Measurements from ENCODE around the gene TJP2. TPM values are rescaled to one million over a fixed set of nuclear protein-coding genes. Genes with fewer than 3 reads are reported as not detected.
"Not testable (repeated sequence)": the region's sequence is repeated elsewhere in the genome, so short reads cannot be mapped to it uniquely, and the experiment has no call there.

TJP2 gene
- total and polyA plus RNA-seq, 2 donors from 2014 or later = 35.9 to 148 TPM

- no peak for DNase-seq
- Histone ChIP-seq H3K4me1 (ENCODE audit: control insufficient read depth in 2 of 3, insufficient read depth in 2 of 3, low read depth in 1 of 3, low read length in 3 of 3) (peaks cover 0 to 7% (median 0%) of the 10 kb centered on the region in 3 donors), H3K4me3 (ENCODE audit: low read length in 3 of 3) (no peak overlapping the region), H3K36me3 (ENCODE audit: control insufficient read depth in 2 of 3, insufficient read depth in 3 of 3, low read length in 3 of 3) (no peaks in the 10 kb centered on the region), H3K27me3 (ENCODE audit: control insufficient read depth, insufficient read depth, low read length) (no peaks in the 10 kb centered on the region), H3K9ac (ENCODE audit: low read length in 3 of 3) (no peak overlapping the region), H3K27ac (ENCODE audit: low read depth in 2 of 2, low read length in 2 of 2) (no peak overlapping the region), H3K9me3 (ENCODE audit: control insufficient read depth in 2 of 3, insufficient read depth in 1 of 3, low read length in 3 of 3) (no peaks in the 10 kb centered on the region)
- FAIRE-seq = no peak
- TF ChIP-seq, protein P1, sequence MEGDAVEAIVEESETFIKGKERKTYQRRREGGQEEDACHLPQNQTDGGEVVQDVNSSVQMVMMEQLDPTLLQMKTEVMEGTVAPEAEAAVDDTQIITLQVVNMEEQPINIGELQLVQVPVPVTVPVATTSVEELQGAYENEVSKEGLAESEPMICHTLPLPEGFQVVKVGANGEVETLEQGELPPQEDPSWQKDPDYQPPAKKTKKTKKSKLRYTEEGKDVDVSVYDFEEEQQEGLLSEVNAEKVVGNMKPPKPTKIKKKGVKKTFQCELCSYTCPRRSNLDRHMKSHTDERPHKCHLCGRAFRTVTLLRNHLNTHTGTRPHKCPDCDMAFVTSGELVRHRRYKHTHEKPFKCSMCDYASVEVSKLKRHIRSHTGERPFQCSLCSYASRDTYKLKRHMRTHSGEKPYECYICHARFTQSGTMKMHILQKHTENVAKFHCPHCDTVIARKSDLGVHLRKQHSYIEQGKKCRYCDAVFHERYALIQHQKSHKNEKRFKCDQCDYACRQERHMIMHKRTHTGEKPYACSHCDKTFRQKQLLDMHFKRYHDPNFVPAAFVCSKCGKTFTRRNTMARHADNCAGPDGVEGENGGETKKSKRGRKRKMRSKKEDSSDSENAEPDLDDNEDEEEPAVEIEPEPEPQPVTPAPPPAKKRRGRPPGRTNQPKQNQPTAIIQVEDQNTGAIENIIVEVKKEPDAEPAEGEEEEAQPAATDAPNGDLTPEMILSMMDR (IDR thresholded peaks at IDR 0.05; ENCODE audit: borderline replicate concordance, extremely low read depth, insufficient read depth) = no peak
- intact Hi-C loops (cut with DNase I) = no loop called here
Measured at GRCh38 chr9:69157751-69158466, 16.2 kb upstream of the TJP2 start.

DNA sequence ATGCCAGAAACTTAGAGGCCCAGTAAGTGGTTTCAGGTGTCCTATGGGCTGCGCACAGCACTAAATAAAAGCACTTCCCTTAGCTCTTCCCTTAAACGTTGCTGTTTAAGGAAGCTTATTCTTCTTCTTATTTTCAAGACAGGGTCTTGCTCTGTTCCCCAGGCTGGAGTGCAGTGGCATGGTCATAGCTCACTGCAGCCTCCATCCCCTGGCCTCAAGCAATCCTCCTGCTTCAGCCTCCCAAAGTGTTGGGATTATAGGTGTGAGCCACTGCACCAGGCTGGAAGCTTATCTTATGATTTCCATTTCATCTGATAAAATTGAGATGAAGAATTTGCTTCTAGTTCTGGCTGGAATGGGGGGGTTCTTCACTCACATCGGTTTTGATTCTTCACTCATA lies 15.6 kb upstream of the TJP2 start:
- Histone ChIP-seq H3K27me3 (ENCODE audit: control insufficient read depth, insufficient read depth, low read length) (no peaks in the 10 kb centered on the region), H3K9me3 (ENCODE audit: control insufficient read depth in 2 of 3, insufficient read depth in 1 of 3, low read length in 3 of 3) (no peaks in the 10 kb centered on the region), H3K4me3 (ENCODE audit: low read length in 3 of 3) (no peak overlapping the region), H3K4me1 (ENCODE audit: control insufficient read depth in 2 of 3, insufficient read depth in 2 of 3, low read depth in 1 of 3, low read length in 3 of 3) (peaks cover 0 to 7% (median 0%) of the 10 kb centered on the region in 3 donors), H3K9ac (ENCODE audit: low read length in 3 of 3) (no peak overlapping the region), H3K27ac (ENCODE audit: low read depth in 2 of 2, low read length in 2 of 2) (no peak overlapping the region), H3K36me3 (ENCODE audit: control insufficient read depth in 2 of 3, insufficient read depth in 3 of 3, low read length in 3 of 3) (no peaks in the 10 kb centered on the region)
- intact Hi-C loops (cut with DNase I) = no loop called here
- FAIRE-seq (no peak), DNase-seq (no peak)
- TF ChIP-seq, protein P1 (IDR thresholded peaks at IDR 0.05; ENCODE audit: borderline replicate concordance, extremely low read depth, insufficient read depth) = no peak

DNA sequence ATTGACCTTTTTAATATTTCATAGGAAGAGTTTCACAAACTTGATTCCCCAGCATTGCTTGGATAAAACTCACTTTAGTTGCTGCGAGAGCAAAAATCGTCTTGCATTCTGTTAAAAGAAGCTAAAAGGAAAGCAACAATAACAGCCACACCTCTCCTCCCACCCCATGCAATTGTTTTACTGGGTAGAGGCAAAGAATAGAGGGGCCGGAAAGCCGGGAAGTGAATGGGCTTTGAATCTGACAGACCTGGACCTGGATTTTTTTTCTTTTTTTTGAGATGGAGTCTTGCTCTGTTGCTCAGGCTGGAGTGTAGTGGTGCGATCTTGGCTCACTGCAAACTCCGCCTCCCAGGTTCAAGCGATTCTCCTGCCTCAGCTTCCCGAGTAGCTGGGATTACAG lies 9.5 kb upstream of the TJP2 start:
- H3K27ac ChIP-seq (ENCODE audit: low read depth in 2 of 2, low read length in 2 of 2); H3K9me3 ChIP-seq (ENCODE audit: control insufficient read depth in 2 of 3, insufficient read depth in 1 of 3, low read length in 3 of 3); H3K9ac ChIP-seq (ENCODE audit: low read length in 3 of 3); intact Hi-C loops (cut with DNase I); H3K4me1 ChIP-seq (ENCODE audit: control insufficient read depth in 2 of 3, insufficient read depth in 2 of 3, low read depth in 1 of 3, low read length in 3 of 3); H3K36me3 ChIP-seq (ENCODE audit: control insufficient read depth in 2 of 3, insufficient read depth in 3 of 3, low read length in 3 of 3); H3K27me3 ChIP-seq (ENCODE audit: control insufficient read depth, insufficient read depth, low read length); H3K4me3 ChIP-seq (ENCODE audit: low read length in 3 of 3); DNase-seq; FAIRE-seq: not testable (repeated sequence)

- Histone ChIP-seq H3K27me3 (ENCODE audit: control insufficient read depth, insufficient read depth, low read length) (no peaks in the 10 kb centered on the region), H3K36me3 (ENCODE audit: control insufficient read depth in 2 of 3, insufficient read depth in 3 of 3, low read length in 3 of 3) (no peaks in the 10 kb centered on the region), H3K4me3 (ENCODE audit: low read length in 3 of 3) (no peak overlapping the region), H3K9ac (ENCODE audit: low read length in 3 of 3) (no peak overlapping the region), H3K4me1 (ENCODE audit: control insufficient read depth in 2 of 3, insufficient read depth in 2 of 3, low read depth in 1 of 3, low read length in 3 of 3) (no peaks in the 10 kb centered on the region), H3K27ac (ENCODE audit: low read depth in 2 of 2, low read length in 2 of 2) (no peak overlapping the region), H3K9me3 (ENCODE audit: control insufficient read depth in 2 of 3, insufficient read depth in 1 of 3, low read length in 3 of 3) (no peaks in the 10 kb centered on the region)
- no peak for FAIRE-seq
- DNase-seq = no peak
- intact Hi-C loops (cut with DNase I) = no loop called here
- TF ChIP-seq, protein P1 (IDR thresholded peaks at IDR 0.05; ENCODE audit: borderline replicate concordance, extremely low read depth, insufficient read depth) = no peak
Measured at GRCh38 chr9:69165581-69165980, 8.5 kb upstream of the TJP2 start.
